DMS 273 (cell line): ENCODE results near the gene CAV1.
A peak's percentile ranks its signal among the peaks of the same experiment; 100 is the strongest.
"Not testable (repeated sequence)": the region's sequence is repeated elsewhere in the genome, so short reads cannot be mapped to it uniquely, and the experiment has no call there.

ENCODE experiments used
- DNase-seq: peaks from one replicate; lab custom pipeline; 2025; ENCODE audit not compliant: unreplicated experiment; lab: John Stamatoyannopoulos, UW

CAV1 gene

GRCh38 chr7:116579322-116579721 lies 54.5 kb downstream of the CAV1 start:
- no peak for DNase-seq

GRCh38 chr7:116579835-116580234 lies 55.0 kb downstream of the CAV1 start:
- no peak for DNase-seq

GRCh38 chr7:116582164-116582732 lies 57.4 kb downstream of the CAV1 start:
- no peak for DNase-seq

GRCh38 chr7:116582806-116583444 lies 58.1 kb downstream of the CAV1 start:
- no peak for DNase-seq

GRCh38 chr7:116583653-116584052 lies 58.8 kb downstream of the CAV1 start:
- DNase-seq = no peak

GRCh38 chr7:116584721-116585120 lies 59.9 kb downstream of the CAV1 start:
- DNase-seq = no peak

GRCh38 chr7:116585392-116585791 lies 60.6 kb downstream of the CAV1 start:
- DNase-seq = no peak

- no peak for DNase-seq
Measured at GRCh38 chr7:116585967-116586366, 61.1 kb downstream of the CAV1 start.

- DNase-seq = not testable (repeated sequence)
Measured at GRCh38 chr7:116587200-116587599, 62.4 kb downstream of the CAV1 start.

- DNase-seq = no peak
Measured at GRCh38 chr7:116588225-116588624, 63.4 kb downstream of the CAV1 start.

GRCh38 chr7:116588641-116589594 lies 64.1 kb downstream of the CAV1 start:
- DNase-seq = peak; percentile 81

GRCh38 chr7:116591202-116592040 lies 66.6 kb downstream of the CAV1 start:
- peak; percentile 60 for DNase-seq

GRCh38 chr7:116592041-116592355 lies 67.2 kb downstream of the CAV1 start:
- no peak for DNase-seq

- no peak for DNase-seq
Measured at GRCh38 chr7:116592445-116592844, 67.6 kb downstream of the CAV1 start.

GRCh38 chr7:116593359-116594075 lies 68.7 kb downstream of the CAV1 start:
- DNase-seq = no peak

- no peak for DNase-seq
Measured at GRCh38 chr7:116595063-116595462, 70.2 kb downstream of the CAV1 start.

GRCh38 chr7:116597384-116597783 lies 72.5 kb downstream of the CAV1 start:
- DNase-seq = no peak

GRCh38 chr7:116598278-116598677 lies 73.4 kb downstream of the CAV1 start:
- peak; percentile 40 for DNase-seq

- DNase-seq = no peak
Measured at GRCh38 chr7:116598861-116599260, 74.0 kb downstream of the CAV1 start.

GRCh38 chr7:116601426-116601825 lies 76.6 kb downstream of the CAV1 start:
- DNase-seq = no peak

GRCh38 chr7:116607299-116607698 lies 82.5 kb downstream of the CAV1 start:
- no peak for DNase-seq
